CD14-positive monocyte (primary cell): ENCODE data around the gene SIGLEC12. TPM values are rescaled to one million over a fixed set of nuclear protein-coding genes. Genes with fewer than 3 reads are reported as not detected.

Source experiments
- DNase-seq, 3 donors: peaks; one replicate each; pipeline ENCODE4 v3.0.0-alpha.2; 2011 to 2022
- H2AFZ ChIP-seq: 2 replicates; pipeline ENCODE4 v1.6.0; 2012; ENCODE audit warnings: mild to moderate bottlenecking, low read depth, low read length, inconsistent platforms; ENCODE audit not compliant: insufficient read depth, poor library complexity, severe bottlenecking
- H3K27ac ChIP-seq, 2 donors: 1 replicate in 1 of 2; 2 replicates in 1 of 2; pipeline ENCODE4 v1.5.1; 2012 to 2013; ENCODE audit warnings: low read length in 2 of 2, control low read depth in 1 of 2, inconsistent platforms in 1 of 2, low read depth in 1 of 2, mild to moderate bottlenecking in 1 of 2
- H3K27me3 ChIP-seq, 2 donors: one replicate each; pipeline versions ENCODE4 v1.6.0 to v1.6.1; 2011 to 2013; ENCODE audit warnings: low read length in 2 of 2; ENCODE audit not compliant: control insufficient read depth in 2 of 2, insufficient read depth in 2 of 2
- H3K36me3 ChIP-seq, 2 donors: replicated peaks in 1 of 2; 1 replicate in 1 of 2; 2 replicates in 1 of 2; pipeline versions ENCODE4 v1.5.1 to v1.6.1; 2012 to 2013; ENCODE audit warnings: low read length in 2 of 2, control low read depth in 1 of 2, inconsistent platforms in 1 of 2, mild to moderate bottlenecking in 1 of 2; ENCODE audit not compliant: insufficient read depth in 2 of 2, control insufficient read depth in 1 of 2
- H3K4me1 ChIP-seq, 2 donors: 1 replicate in 1 of 2; 2 replicates in 1 of 2; pipeline versions ENCODE4 v1.5.1 to v1.6.1; 2012 to 2013; ENCODE audit warnings: low read length in 2 of 2, control low read depth in 1 of 2, inconsistent platforms in 1 of 2, mild to moderate bottlenecking in 1 of 2, moderate library complexity in 1 of 2; ENCODE audit not compliant: insufficient read depth in 2 of 2, control insufficient read depth in 1 of 2
- H3K4me2 ChIP-seq: replicated peaks from 2 replicates; pipeline ENCODE3; 2012; ENCODE audit warnings: low read length, moderate library complexity, mild to moderate bottlenecking; ENCODE audit not compliant: poor library complexity, severe bottlenecking; ENCODE audit errors: extremely low read depth
- H3K4me3 ChIP-seq, 3 experiments: fragments of 200-600 bp in 1 of 3; sonication (generic) in 1 of 3; replicated peaks in 1 of 3; 1 replicate in 2 of 3; 2 replicates in 1 of 3; pipeline ENCODE4 v1.5.1; 2011 to 2013; ENCODE audit warnings: low read length in 3 of 3, mild to moderate bottlenecking in 3 of 3, control low read depth in 2 of 3, low read depth in 2 of 3, inconsistent platforms in 1 of 3, moderate library complexity in 1 of 3
- H3K79me2 ChIP-seq: 2 replicates; pipeline ENCODE4 v1.6.0; 2012; ENCODE audit warnings: mild to moderate bottlenecking, control low read depth, inconsistent platforms, low read length, moderate library complexity; ENCODE audit not compliant: insufficient read depth
- H3K9ac ChIP-seq: 2 replicates; pipeline ENCODE4 v1.6.0; 2017; ENCODE audit warnings: low read length, mild to moderate bottlenecking; ENCODE audit not compliant: insufficient read depth, poor library complexity, severe bottlenecking
- H3K9me3 ChIP-seq, 2 donors: replicated peaks in 1 of 2; 1 replicate in 1 of 2; 2 replicates in 1 of 2; pipeline versions ENCODE4 v1.5.1 to v1.6.1; 2012 to 2013; ENCODE audit warnings: low read length in 2 of 2, control low read depth in 1 of 2; ENCODE audit not compliant: control insufficient read depth in 1 of 2, insufficient read depth in 1 of 2
- H4K20me1 ChIP-seq: 2 replicates; pipeline ENCODE4 v1.6.0; 2012; ENCODE audit warnings: mild to moderate bottlenecking, low read length, control low read depth, moderate library complexity; ENCODE audit not compliant: insufficient read depth
- H3K27ac Mint-ChIP-seq, 7 donors: one replicate each; pipeline ENCODE4 v1.8.0; 2020; ENCODE audit warnings: mild to moderate bottlenecking in 7 of 7, mixed read lengths in 7 of 7, moderate library complexity in 6 of 7, inconsistent platforms in 2 of 7
- H3K27me3 Mint-ChIP-seq, 3 donors: one replicate each; pipeline ENCODE4 v1.8.0; 2021 to 2022; ENCODE audit warnings: low read depth in 3 of 3, mild to moderate bottlenecking in 3 of 3, mixed read lengths in 3 of 3, moderate library complexity in 3 of 3, inconsistent platforms in 1 of 3
- H3K36me3 Mint-ChIP-seq, 2 donors: one replicate each; pipeline ENCODE4 v1.8.0; 2020; ENCODE audit warnings: mixed read lengths in 2 of 2, inconsistent platforms in 1 of 2, mild to moderate bottlenecking in 1 of 2
- H3K4me1 Mint-ChIP-seq: one replicate; pipeline ENCODE4 v1.8.0; 2020; ENCODE audit warnings: mild to moderate bottlenecking, mixed read lengths
- H3K4me3 Mint-ChIP-seq, 2 donors: one replicate each; pipeline ENCODE4 v1.8.0; 2020; ENCODE audit warnings: mild to moderate bottlenecking in 2 of 2, mixed read lengths in 2 of 2, moderate library complexity in 1 of 2
- H3K9me3 Mint-ChIP-seq, 7 donors: one replicate each; pipeline ENCODE4 v1.8.0; 2020 to 2022; ENCODE audit warnings: mixed read lengths in 7 of 7, mild to moderate bottlenecking in 6 of 7, moderate library complexity in 6 of 7, inconsistent platforms in 2 of 7
- WGBS: methylation state at CpG from one replicate; pipeline ENCODE4 v1.1.5; 2013; ENCODE audit warnings: missing lambda C conversion rate; ENCODE audit not compliant: insufficient coverage; 5-methylcytosine and 5-hydroxymethylcytosine counted together
- intact Hi-C, 2 donors: fragments of 100-400 bp; cut with micrococcal nuclease; formaldehyde crosslinking; loops; one replicate each; pipeline versions ENCODE4 v1.15.0 to v1.15.1; 2023
- polyA plus RNA-seq, 3 donors: library from polyadenylated mRNA; depleted of rRNA in 1 of 3; unstranded in 2 of 3; stranded (reverse) in 1 of 3; fragments of 300-500 nt in 2 of 3; fragments of >200 nt in 1 of 3; fragmentation: Illumina TruSeq in 2 of 3; gene quantifications; 1 replicate in 2 of 3; 2 replicates in 1 of 3; pipeline ENCODE4 v1.2.3, GENCODE V29; 2012 to 2021
- TF ChIP-seq, protein P1 (sequence below): fragments of 200-600 bp; IDR thresholded peaks from one replicate; pipeline ENCODE4 v1.8.0; 2022; ENCODE audit warnings: antibody characterized with exemption, mild to moderate bottlenecking

Gene SIGLEC12
- polyA plus RNA-seq, 3 donors: 0.24 to 1.8 (median 1.3) TPM

- Mint-ChIP-seq H3K4me3 (peak overlapping the region in 1 of 2 donors; percentile 18), H3K36me3 (no peaks in the 10 kb centered on the region), H3K4me1 (peaks cover 24% of the 10 kb centered on the region), H3K27me3 (peaks cover 3 to 7% (median 4%) of the 10 kb centered on the region in 3 donors), H3K27ac (no peak overlapping the region), H3K9me3 (peaks cover 0 to 2% (median 0%) of the 10 kb centered on the region in 7 donors)
- Histone ChIP-seq H3K9me3 (no peaks in the 10 kb centered on the region), H2AFZ (no peak overlapping the region), H3K27ac (no peak overlapping the region), H3K4me2 (no peak overlapping the region), H3K4me1 (peaks cover 17 to 23% of the 10 kb centered on the region in 2 donors), H3K79me2 (no peaks in the 10 kb centered on the region), H3K36me3 (no peaks in the 10 kb centered on the region), H3K4me3 (no peak overlapping the region), H3K9ac (no peak overlapping the region), H4K20me1 (no peaks in the 10 kb centered on the region), H3K27me3 (no peaks in the 10 kb centered on the region)
- 74% methylated on average over 9 of the region's 11 CpGs for WGBS
- no peak for DNase-seq
- intact Hi-C loops: no loop called here
- TF ChIP-seq, protein P1, sequence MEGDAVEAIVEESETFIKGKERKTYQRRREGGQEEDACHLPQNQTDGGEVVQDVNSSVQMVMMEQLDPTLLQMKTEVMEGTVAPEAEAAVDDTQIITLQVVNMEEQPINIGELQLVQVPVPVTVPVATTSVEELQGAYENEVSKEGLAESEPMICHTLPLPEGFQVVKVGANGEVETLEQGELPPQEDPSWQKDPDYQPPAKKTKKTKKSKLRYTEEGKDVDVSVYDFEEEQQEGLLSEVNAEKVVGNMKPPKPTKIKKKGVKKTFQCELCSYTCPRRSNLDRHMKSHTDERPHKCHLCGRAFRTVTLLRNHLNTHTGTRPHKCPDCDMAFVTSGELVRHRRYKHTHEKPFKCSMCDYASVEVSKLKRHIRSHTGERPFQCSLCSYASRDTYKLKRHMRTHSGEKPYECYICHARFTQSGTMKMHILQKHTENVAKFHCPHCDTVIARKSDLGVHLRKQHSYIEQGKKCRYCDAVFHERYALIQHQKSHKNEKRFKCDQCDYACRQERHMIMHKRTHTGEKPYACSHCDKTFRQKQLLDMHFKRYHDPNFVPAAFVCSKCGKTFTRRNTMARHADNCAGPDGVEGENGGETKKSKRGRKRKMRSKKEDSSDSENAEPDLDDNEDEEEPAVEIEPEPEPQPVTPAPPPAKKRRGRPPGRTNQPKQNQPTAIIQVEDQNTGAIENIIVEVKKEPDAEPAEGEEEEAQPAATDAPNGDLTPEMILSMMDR: no peak
Observed at GRCh38 chr19:51456541-51457290, 44.9 kb downstream of the SIGLEC12 start.

DNA sequence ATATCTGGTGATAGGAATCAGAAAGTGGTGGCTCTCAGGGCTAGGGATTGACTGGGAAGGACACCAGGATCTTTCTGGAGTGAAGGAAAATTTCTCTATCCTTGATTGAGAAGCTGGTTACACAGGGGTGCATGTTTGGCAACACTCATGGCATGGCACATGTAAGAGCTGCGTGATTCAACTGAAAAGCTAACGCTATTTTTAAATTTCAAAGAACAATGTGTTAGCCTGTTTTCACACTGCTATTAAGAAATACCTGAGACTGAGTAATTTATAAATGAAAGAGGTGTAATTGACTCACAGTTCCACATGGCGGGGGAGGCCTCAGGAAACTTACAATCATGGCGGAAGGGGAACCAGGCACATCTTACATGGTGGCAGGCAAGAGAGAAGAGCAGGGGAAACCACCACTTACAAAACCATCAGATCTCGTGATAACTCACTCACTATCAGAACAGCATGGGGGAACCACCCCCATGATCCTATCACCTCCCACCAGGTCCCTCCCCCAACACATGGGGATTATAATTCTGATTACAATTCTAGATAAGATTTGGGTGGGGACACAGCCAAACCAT lies 50.8 kb downstream of the SIGLEC12 start:
- TF ChIP-seq, protein P1: no peak

More for the DNA sequence above, 50.8 kb downstream of the SIGLEC12 start:
- H3K27me3 ChIP-seq: peaks cover 0 to 3% of the 10 kb centered on the region in 2 donors
- 100% methylated on average over 1 of the region's 5 CpGs for WGBS
- H2AFZ ChIP-seq: no peak overlapping the region
- no peak overlapping the region for H3K27ac Mint-ChIP-seq
- H3K4me3 Mint-ChIP-seq: no peak overlapping the region
- H3K27me3 Mint-ChIP-seq: peaks cover 10 to 21% (median 16%) of the 10 kb centered on the region in 3 donors
- H3K9me3 Mint-ChIP-seq: peaks cover 12 to 26% (median 19%) of the 10 kb centered on the region in 7 donors
- peaks cover 5% of the 10 kb centered on the region for H3K4me1 Mint-ChIP-seq
- no peak overlapping the region for H3K9ac ChIP-seq
- H3K27ac ChIP-seq: no peak overlapping the region
- peaks cover 11 to 13% of the 10 kb centered on the region in 2 donors for H3K9me3 ChIP-seq
- no peaks in the 10 kb centered on the region for H3K36me3 Mint-ChIP-seq
- H4K20me1 ChIP-seq: no peaks in the 10 kb centered on the region
- intact Hi-C loops: no loop called here
- no peaks in the 10 kb centered on the region for H3K36me3 ChIP-seq
- peak in 1 of 3 donors; percentile 22 for DNase-seq
- no peak overlapping the region for H3K4me3 ChIP-seq
- H3K4me1 ChIP-seq: no peaks in the 10 kb centered on the region
- H3K4me2 ChIP-seq: no peak overlapping the region
- no peaks in the 10 kb centered on the region for H3K79me2 ChIP-seq
